ENCODE measurements around the gene UNC5CL.
A peak's percentile ranks its signal among the peaks of the same experiment; 100 is the strongest.

The UNC5CL gene

GRCh38 chr6:41039060-41039998, at the start of gene UNC5CL:
Gene UNC5CL, minus strand, starts transcription at chr6:41039221. Its CDS starts 4,147 bp downstream, at chr6:41035074.
- DNase-seq, result no peak

GRCh38 chr6:41088451-41088850, 49.4 kb upstream of the UNC5CL start:
- DNase-seq, result no peak

- DNase-seq, result no peak
Observed at GRCh38 chr6:41085182-41085581, 46.2 kb upstream of the UNC5CL start.

- DNase-seq, result no peak
Observed at GRCh38 chr6:41083072-41083471, 44.1 kb upstream of the UNC5CL start.

- DNase-seq, result no peak
Observed at GRCh38 chr6:41080621-41081020, 41.6 kb upstream of the UNC5CL start.

- DNase-seq, result no peak
Observed at GRCh38 chr6:41079080-41079479, 40.1 kb upstream of the UNC5CL start.

- DNase-seq, result no peak
Observed at GRCh38 chr6:41078101-41078500, 39.1 kb upstream of the UNC5CL start.

- DNase-seq, result no peak
Observed at GRCh38 chr6:41077536-41077935, 38.5 kb upstream of the UNC5CL start.

GRCh38 chr6:41075651-41076626, 36.9 kb upstream of the UNC5CL start:
- DNase-seq, result no peak

GRCh38 chr6:41074692-41075436, 35.8 kb upstream of the UNC5CL start:
- DNase-seq, result no peak

- no peak for DNase-seq
Observed at GRCh38 chr6:41073968-41074691, 35.1 kb upstream of the UNC5CL start.

- DNase-seq, result peak; percentile 77
Observed at GRCh38 chr6:41073203-41073967, 34.4 kb upstream of the UNC5CL start.

- DNase-seq, result no peak
Observed at GRCh38 chr6:41072836-41073202, 33.8 kb upstream of the UNC5CL start, which contains the start of gene NFYA. Gene NFYA, plus strand, starts transcription at chr6:41072974. Its CDS starts 6,116 bp downstream, at chr6:41079090.

- DNase-seq, result peak; percentile 99
Observed at GRCh38 chr6:41071923-41072835, 33.2 kb upstream of the UNC5CL start, which contains the start of gene OARD1. Gene OARD1, minus strand, starts transcription at chr6:41072356. Its CDS starts 722 bp downstream, at chr6:41071634.

- DNase-seq, result no peak
Observed at GRCh38 chr6:41071501-41071922, 32.5 kb upstream of the UNC5CL start.

- DNase-seq, result peak; percentile 57
Observed at GRCh38 chr6:41066867-41067304, 27.9 kb upstream of the UNC5CL start.

GRCh38 chr6:41065550-41066026, 26.6 kb upstream of the UNC5CL start:
- DNase-seq, result no peak

GRCh38 chr6:41064841-41065240, 25.8 kb upstream of the UNC5CL start:
- DNase-seq, result no peak

- no peak for DNase-seq
Observed at GRCh38 chr6:41063884-41064285, 24.9 kb upstream of the UNC5CL start.

GRCh38 chr6:41062056-41062455, 23.0 kb upstream of the UNC5CL start:
- DNase-seq, result no peak
